VCaP (cell line): Measurements from ENCODE around the gene SLC18A3.

Experiments used
- H3K27ac ChIP-seq: fragments of 450-650 bp; 2 replicates; pipeline ENCODE4 v1.5.1; 2017
- TF ChIP-seq, protein P1 (sequence below): fragments of 450-650 bp; conservative IDR thresholded peaks from 2 replicates; pipeline ENCODE4 v1.5.1; 2017; ENCODE audit warnings: mild to moderate bottlenecking, moderate library complexity

The SLC18A3 gene

DNA sequence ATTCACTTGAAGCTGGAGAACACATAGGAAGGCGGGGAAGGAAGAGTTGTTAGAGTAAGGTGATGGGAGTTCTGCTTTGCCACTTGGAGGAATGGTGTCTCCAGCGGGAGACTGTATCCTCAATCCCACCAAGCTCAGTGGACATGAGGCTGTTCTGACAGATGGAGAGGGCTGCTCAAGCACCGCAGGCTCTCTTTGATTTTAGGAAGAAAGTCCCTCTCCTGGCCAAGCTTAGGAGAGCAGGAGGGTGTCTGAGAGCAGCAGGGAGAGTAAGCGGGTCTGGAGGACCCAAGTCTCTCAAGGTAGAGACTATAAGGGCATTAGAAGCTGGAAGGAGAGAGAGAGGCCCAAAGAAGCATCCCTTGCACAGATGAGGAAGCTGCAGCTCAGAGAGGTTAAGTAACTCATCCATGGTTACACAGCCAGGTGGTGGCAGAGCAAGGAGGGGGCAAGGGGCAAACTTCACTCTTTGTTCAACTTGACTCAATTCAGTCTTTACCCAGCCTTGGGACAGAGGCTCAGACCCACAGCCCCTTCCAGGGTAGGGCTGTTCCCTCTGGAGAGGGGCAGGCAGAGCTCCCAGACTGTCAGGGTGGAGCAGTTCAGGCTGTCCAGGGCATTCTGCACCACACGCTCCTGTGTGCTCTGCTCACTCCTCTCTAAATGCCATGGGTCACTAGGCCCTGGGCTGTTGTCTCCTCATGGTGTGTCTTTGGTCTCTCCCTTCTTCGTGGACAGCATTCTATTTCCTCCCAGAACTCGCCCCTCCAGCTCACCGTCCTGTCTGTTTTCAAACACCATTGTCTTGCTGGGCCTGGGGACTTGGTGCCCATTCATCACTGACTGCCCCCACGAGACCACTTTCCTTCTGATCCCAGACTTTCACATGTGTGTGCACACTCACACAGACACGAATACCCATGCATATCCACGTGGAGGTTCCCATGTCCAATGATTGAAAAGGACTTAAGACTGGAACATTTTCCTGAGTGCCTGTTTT lies 12.6 kb downstream of the SLC18A3 start:
- TF ChIP-seq, protein P1, sequence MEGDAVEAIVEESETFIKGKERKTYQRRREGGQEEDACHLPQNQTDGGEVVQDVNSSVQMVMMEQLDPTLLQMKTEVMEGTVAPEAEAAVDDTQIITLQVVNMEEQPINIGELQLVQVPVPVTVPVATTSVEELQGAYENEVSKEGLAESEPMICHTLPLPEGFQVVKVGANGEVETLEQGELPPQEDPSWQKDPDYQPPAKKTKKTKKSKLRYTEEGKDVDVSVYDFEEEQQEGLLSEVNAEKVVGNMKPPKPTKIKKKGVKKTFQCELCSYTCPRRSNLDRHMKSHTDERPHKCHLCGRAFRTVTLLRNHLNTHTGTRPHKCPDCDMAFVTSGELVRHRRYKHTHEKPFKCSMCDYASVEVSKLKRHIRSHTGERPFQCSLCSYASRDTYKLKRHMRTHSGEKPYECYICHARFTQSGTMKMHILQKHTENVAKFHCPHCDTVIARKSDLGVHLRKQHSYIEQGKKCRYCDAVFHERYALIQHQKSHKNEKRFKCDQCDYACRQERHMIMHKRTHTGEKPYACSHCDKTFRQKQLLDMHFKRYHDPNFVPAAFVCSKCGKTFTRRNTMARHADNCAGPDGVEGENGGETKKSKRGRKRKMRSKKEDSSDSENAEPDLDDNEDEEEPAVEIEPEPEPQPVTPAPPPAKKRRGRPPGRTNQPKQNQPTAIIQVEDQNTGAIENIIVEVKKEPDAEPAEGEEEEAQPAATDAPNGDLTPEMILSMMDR, result no peak
- no peak overlapping the region for H3K27ac ChIP-seq

GRCh38 chr10:49624629-49625028 lies 14.5 kb downstream of the SLC18A3 start:
- H3K27ac ChIP-seq, result no peak overlapping the region
- TF ChIP-seq, protein P1, result no peak

- TF ChIP-seq, protein P1, result no peak
- no peak overlapping the region for H3K27ac ChIP-seq
These were observed 15.3 kb downstream of the SLC18A3 start for GRCh38 chr10:49625411-49625810.

DNA sequence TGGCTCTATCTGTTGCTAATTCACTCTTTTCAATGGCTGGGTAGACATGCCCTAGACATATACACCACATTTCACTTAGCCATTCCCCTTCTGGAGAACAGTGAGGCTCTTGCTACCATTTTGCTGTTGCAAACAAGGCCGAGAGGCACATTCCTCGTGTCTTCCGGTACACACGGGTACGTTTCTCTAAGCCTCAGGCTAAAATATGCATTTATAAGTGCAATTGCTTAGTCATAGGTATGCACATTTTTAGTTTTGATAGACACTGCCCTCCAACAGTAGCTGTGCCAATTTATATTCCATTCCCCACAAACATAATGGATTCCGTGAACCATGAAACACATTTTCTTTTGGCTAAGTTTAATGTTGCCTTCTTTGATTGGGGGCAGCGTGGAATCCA lies 16.9 kb downstream of the SLC18A3 start:
- TF ChIP-seq, protein P1, result no peak

DNA sequence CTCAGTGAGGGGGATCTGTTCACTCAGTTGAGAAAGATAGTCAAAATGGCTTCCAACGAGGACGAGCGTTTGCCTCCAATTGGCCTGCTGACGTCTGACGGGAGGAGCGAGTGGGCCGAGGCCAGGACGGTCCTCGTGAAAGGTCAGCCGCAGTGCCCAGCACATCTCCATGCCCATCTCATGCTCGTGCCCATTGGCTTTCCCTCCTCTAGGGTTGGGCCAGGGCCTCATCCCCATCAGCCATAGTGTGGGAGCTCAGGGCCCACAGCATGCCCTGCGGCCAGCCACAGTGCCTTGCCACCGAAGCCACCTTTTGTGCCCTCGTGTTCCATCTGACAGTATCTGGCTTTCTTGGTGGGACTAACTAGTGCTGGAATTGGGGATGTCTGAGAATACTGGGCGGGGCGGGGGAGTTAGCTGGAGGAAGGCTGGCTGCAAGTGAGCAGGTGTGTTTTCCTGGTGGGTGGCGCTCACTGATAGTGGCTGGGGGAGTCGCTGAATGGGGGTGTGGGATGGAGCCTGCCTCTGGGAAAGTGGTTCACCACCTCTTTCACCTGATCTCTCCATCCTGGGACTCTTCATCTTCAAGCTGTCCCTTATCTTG lies 17.6 kb downstream of the SLC18A3 start:
- TF ChIP-seq, protein P1, result no peak
- H3K27ac ChIP-seq, result no peak overlapping the region

More for the DNA sequence above, 16.9 kb downstream of the SLC18A3 start:
- H3K27ac ChIP-seq, result no peak overlapping the region

- no peak overlapping the region for H3K27ac ChIP-seq
- TF ChIP-seq, protein P1, result no peak
These were observed 18.5 kb downstream of the SLC18A3 start for GRCh38 chr10:49628599-49628998.

DNA sequence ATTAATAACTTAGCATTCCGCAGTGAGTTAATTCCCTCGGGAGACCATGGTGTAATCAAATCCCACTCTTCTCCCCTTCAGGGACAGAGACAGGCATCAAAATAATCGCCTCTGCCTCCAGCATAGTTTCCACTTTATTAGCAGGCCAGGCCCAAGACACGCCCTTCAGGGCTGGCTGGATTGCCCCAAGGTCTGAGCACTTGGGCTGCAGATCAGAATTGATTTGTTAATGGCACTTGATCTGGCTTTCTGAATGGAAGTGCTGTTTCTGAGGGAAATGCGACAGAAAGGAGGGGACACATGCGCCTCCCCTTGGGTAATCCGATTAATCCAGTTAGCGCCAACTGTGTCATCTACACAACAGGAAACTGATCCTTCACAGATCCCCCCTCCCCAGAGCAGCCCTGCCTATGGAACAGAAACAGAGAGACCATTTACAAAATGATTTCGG lies 19.3 kb downstream of the SLC18A3 start:
- H3K27ac ChIP-seq, result no peak overlapping the region
- TF ChIP-seq, protein P1, result no peak
